ENCODE data around the gene VTI1A. TPM values are rescaled to one million over a fixed set of nuclear protein-coding genes. Genes with fewer than 3 reads are reported as not detected.

Gene VTI1A
- total RNA-seq, 1 donor from 2014 or later: 22.7 TPM

DNA sequence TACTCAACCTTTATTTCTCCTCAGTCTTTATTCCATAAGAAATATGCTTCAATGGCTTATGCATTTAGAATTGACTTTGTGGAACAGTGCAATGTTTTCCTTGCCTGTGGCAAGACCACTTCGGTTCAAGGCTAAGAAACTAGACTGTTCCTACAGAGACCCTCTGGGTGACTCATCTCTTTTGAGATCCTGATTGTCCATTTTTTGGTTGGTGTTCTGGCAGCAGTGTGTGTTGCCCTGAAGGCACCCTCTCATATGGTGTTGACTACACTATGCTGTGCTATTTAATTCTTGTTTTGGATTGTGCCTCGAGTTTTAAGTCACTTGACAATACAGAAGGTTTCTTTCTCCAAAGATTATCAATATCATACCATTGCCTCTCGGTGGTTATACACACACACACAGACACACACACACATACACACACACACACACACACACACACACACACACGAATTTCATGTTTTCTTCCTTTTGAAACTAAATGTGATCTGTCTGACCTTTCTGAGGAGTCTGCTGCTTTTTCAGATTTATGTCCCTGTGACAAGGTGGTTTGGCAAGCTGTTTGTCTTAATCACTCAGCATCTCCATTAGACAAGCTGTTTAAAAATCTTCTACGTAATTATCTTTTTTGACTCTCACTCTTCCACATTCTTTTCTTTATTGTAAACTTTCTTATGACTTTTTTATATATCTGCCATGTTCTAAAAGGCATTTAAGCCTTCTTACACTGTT is 187.2 kb downstream of the VTI1A start:
- no peak for DNase-seq (ENCODE audit: low spot score)
- peaks cover 24% of the 10 kb centered on the region for H3K4me1 Mint-ChIP-seq (ENCODE audit: low read depth)
- TF ChIP-seq, protein P1, sequence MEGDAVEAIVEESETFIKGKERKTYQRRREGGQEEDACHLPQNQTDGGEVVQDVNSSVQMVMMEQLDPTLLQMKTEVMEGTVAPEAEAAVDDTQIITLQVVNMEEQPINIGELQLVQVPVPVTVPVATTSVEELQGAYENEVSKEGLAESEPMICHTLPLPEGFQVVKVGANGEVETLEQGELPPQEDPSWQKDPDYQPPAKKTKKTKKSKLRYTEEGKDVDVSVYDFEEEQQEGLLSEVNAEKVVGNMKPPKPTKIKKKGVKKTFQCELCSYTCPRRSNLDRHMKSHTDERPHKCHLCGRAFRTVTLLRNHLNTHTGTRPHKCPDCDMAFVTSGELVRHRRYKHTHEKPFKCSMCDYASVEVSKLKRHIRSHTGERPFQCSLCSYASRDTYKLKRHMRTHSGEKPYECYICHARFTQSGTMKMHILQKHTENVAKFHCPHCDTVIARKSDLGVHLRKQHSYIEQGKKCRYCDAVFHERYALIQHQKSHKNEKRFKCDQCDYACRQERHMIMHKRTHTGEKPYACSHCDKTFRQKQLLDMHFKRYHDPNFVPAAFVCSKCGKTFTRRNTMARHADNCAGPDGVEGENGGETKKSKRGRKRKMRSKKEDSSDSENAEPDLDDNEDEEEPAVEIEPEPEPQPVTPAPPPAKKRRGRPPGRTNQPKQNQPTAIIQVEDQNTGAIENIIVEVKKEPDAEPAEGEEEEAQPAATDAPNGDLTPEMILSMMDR (IDR thresholded peaks at IDR 0.05): no peak
- H3K27me3 Mint-ChIP-seq (ENCODE audit: low read depth): no peaks in the 10 kb centered on the region
- H3K36me3 Mint-ChIP-seq (ENCODE audit: low read depth): no peaks in the 10 kb centered on the region
- H3K27ac Mint-ChIP-seq (ENCODE audit: unreplicated experiment): peak overlapping the region; percentile 8
- H3K9me3 Mint-ChIP-seq (ENCODE audit: low read depth): no peaks in the 10 kb centered on the region
- H3K4me3 Mint-ChIP-seq (ENCODE audit: unreplicated experiment): no peak overlapping the region

DNA sequence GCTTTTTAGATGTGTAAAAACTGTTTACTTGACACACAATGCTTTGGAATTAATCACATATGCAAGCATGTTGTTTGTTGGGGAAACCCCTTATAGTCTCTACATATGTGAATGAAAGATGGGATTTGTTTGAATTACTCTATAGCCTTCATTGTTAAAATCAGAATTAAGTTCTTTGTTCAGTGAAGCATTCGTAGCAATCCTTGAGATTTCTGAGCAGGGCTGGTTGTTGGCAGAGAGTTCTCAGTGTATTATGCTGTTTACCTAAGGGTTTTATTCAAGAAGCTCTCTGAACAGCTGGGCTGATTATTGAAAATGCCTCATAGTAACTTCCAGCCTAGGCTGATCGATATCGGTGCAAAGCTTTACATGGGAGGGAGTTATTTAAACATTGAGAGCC is 190.9 kb downstream of the VTI1A start:
- DNase-seq (ENCODE audit: low spot score): no peak
- Mint-ChIP-seq H3K27me3 (ENCODE audit: low read depth) (no peaks in the 10 kb centered on the region), H3K9me3 (ENCODE audit: low read depth) (no peaks in the 10 kb centered on the region), H3K4me1 (ENCODE audit: low read depth) (peaks cover 20% of the 10 kb centered on the region), H3K4me3 (ENCODE audit: unreplicated experiment) (no peak overlapping the region), H3K36me3 (ENCODE audit: low read depth) (no peaks in the 10 kb centered on the region), H3K27ac (ENCODE audit: unreplicated experiment) (no peak overlapping the region)
- TF ChIP-seq, protein P1 (IDR thresholded peaks at IDR 0.05): no peak

DNA sequence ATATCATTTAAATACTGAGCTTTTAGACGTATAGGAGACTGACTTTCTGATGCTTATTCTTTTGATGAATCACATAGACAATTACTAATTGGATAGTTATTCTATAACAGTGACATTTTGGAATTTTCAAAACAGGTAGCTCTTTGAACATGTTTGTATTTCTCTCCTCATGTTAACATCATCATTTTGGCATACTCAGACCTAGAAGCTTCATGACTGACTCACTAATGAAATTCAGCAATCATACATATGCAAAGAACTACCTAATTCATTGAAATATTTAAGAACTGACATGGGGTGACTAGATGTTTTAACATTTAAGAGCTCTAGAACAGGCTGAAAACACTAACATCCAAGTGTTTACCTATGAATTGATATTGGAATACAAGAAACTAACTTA is 192.3 kb downstream of the VTI1A start:
- Mint-ChIP-seq H3K4me3 (ENCODE audit: unreplicated experiment) (no peak overlapping the region), H3K27ac (ENCODE audit: unreplicated experiment) (no peak overlapping the region), H3K36me3 (ENCODE audit: low read depth) (no peaks in the 10 kb centered on the region), H3K4me1 (ENCODE audit: low read depth) (peaks cover 8% of the 10 kb centered on the region), H3K27me3 (ENCODE audit: low read depth) (no peaks in the 10 kb centered on the region), H3K9me3 (ENCODE audit: low read depth) (no peaks in the 10 kb centered on the region)
- TF ChIP-seq, protein P1 (IDR thresholded peaks at IDR 0.05): no peak
- no peak for DNase-seq (ENCODE audit: low spot score)

DNA sequence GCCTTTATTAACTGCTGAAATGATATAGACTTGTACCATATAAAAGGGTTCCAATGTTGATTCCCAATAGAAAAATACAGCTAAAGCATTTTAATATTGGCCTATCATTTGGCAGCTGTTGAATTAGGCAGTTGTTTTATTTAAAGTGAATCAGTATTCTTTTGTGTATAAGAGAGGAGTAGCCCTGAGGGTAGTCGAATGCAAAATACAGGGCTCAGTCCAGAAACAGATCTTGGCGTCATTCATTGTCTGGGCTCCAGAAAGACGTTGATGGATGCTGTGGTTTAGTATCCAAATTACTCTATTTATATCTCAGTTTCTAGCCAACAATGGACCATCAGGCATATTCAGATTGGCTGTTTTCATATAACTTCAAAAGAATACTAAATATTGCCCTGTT is 193.6 kb downstream of the VTI1A start:
- TF ChIP-seq, protein P1 (IDR thresholded peaks at IDR 0.05): no peak
- H3K36me3 Mint-ChIP-seq (ENCODE audit: low read depth): no peaks in the 10 kb centered on the region
- DNase-seq (ENCODE audit: low spot score): no peak
- H3K27me3 Mint-ChIP-seq (ENCODE audit: low read depth): no peaks in the 10 kb centered on the region
- H3K4me1 Mint-ChIP-seq (ENCODE audit: low read depth): no peaks in the 10 kb centered on the region
- no peak overlapping the region for H3K4me3 Mint-ChIP-seq (ENCODE audit: unreplicated experiment)
- no peak overlapping the region for H3K27ac Mint-ChIP-seq (ENCODE audit: unreplicated experiment)
- no peaks in the 10 kb centered on the region for H3K9me3 Mint-ChIP-seq (ENCODE audit: low read depth)

DNA sequence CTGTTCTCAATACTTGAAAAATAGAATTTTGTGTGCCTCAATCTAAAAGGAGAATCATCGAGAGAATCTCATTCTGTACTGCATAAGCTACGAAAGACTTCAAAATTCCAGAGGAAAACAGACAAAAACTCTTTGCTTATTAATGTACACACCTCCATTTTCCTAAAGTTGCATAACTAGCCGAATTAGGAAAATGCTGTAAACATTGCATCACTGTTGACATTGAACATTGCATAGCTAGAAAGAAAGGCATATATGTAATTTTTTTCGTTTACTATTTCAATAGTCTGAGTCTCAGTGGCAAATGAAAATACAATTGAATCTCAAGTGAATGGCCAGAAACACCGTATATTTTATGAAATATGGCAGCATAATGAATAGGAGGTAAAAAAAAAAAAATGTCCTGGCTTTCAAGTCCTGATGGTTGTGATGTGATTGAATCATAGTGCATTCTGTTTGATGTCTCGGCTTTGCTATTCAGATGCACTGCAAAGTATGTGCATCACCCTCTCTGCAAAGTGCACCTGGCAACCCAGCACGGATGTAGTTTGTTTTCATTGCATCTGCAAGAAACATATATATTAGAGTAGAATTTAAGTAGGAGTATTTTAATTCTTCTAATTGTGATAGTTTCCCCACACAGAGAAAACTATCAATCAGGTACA is 196.7 kb downstream of the VTI1A start:
- Mint-ChIP-seq H3K27me3 (ENCODE audit: low read depth) (no peaks in the 10 kb centered on the region), H3K4me1 (ENCODE audit: low read depth) (no peaks in the 10 kb centered on the region), H3K27ac (ENCODE audit: unreplicated experiment) (no peak overlapping the region), H3K9me3 (ENCODE audit: low read depth) (no peaks in the 10 kb centered on the region), H3K36me3 (ENCODE audit: low read depth) (no peaks in the 10 kb centered on the region), H3K4me3 (ENCODE audit: unreplicated experiment) (no peak overlapping the region)
- TF ChIP-seq, protein P1 (IDR thresholded peaks at IDR 0.05): no peak
- no peak for DNase-seq (ENCODE audit: low spot score)
